Thymus (tissue), 14 donors: ENCODE measurements around the gene PLSCR3. TPM values are rescaled to one million over a fixed set of nuclear protein-coding genes. Genes with fewer than 3 reads are reported as not detected.

ENCODE experiments used
- DNase-seq, 9 donors: peaks; one replicate each; pipeline ENCODE4 v3.0.0-alpha.2; 2013; ENCODE audit warnings: low spot score in 9 of 9, low read depth in 6 of 9, missing footprints in 1 of 9
- H3K27ac ChIP-seq, 2 donors: one replicate each; pipeline ENCODE4 v1.5.1; 2013; ENCODE audit warnings: control low read depth in 1 of 2, low read depth in 1 of 2, low read length in 1 of 2, mild to moderate bottlenecking in 1 of 2, moderate library complexity in 1 of 2
- H3K27me3 ChIP-seq, 2 donors: one replicate each; pipeline ENCODE4 v1.5.1; 2013; ENCODE audit warnings: low read length in 1 of 2; ENCODE audit not compliant: control insufficient read depth in 2 of 2, insufficient read depth in 1 of 2
- H3K36me3 ChIP-seq, 2 donors: one replicate each; pipeline ENCODE4 v1.5.1; 2013; ENCODE audit warnings: low read length in 1 of 2, mild to moderate bottlenecking in 1 of 2, moderate library complexity in 1 of 2; ENCODE audit not compliant: control insufficient read depth in 2 of 2, insufficient read depth in 2 of 2
- H3K4me1 ChIP-seq, 2 donors: one replicate each; pipeline ENCODE4 v1.5.1; 2013; ENCODE audit warnings: low read length in 2 of 2; ENCODE audit not compliant: control insufficient read depth in 2 of 2, insufficient read depth in 2 of 2
- H3K4me3 ChIP-seq, 2 donors: one replicate each; pipeline ENCODE4 v1.5.1; 2013; ENCODE audit warnings: low read length in 2 of 2, control low read depth in 1 of 2, mild to moderate bottlenecking in 1 of 2
- H3K9me3 ChIP-seq, 2 donors: one replicate each; pipeline ENCODE4 v1.5.1; 2013; ENCODE audit warnings: low read length in 1 of 2, mild to moderate bottlenecking in 1 of 2; ENCODE audit not compliant: control insufficient read depth in 2 of 2, insufficient read depth in 1 of 2
- WGBS: extraction: QIAGEN DNeasy Blood & Tissue Kit; methylation state at CpG from one replicate; pipeline ENCODE4 v1.1.7; 2013; 5-methylcytosine and 5-hydroxymethylcytosine counted together
- long read RNA-seq, 10 donors: transcript quantifications; one replicate each; lab custom pipeline, GENCODE V29; 2026
- polyA plus RNA-seq: library from polyadenylated mRNA; stranded (reverse); fragments of 200-250 nt; gene quantifications from one replicate; pipeline ENCODE4 v1.2.3, GENCODE V29; 2013
- total RNA-seq: library from RNA; stranded (reverse); fragments of 120-200 nt; gene quantifications from one replicate; pipeline ENCODE4 v1.2.4, GENCODE V29; 2013
- donor health status: healthy.

Gene PLSCR3
- total RNA-seq: 9.3 TPM
- 32.7 TPM for polyA plus RNA-seq
- long read RNA-seq, donor 1: 0 reads
- long read RNA-seq, donor 2: 0 reads
- long read RNA-seq, donor 3, partial matches to known transcripts: 0 of 3 reads
- long read RNA-seq, donor 3, other reads (novel, unspliced or antisense): 0 of 3 reads
- long read RNA-seq, donor 4, partial matches to known transcripts: 0 of 8 reads
- long read RNA-seq, donor 4, other reads (novel, unspliced or antisense): 0 of 8 reads
- long read RNA-seq, donor 5, transcript PLSCR3-202 (8 exons, 2,067 nt): major isoform, 5 of 17 reads
- long read RNA-seq, donor 5, partial matches to known transcripts: 6 of 17 reads
- long read RNA-seq, donor 5, other reads (novel, unspliced or antisense): 0 of 17 reads
- long read RNA-seq, donor 6, partial matches to known transcripts: 0 of 6 reads
- long read RNA-seq, donor 6, other reads (novel, unspliced or antisense): 0 of 6 reads
- long read RNA-seq, donor 7, partial matches to known transcripts: 0 of 4 reads
- long read RNA-seq, donor 7, other reads (novel, unspliced or antisense): 0 of 4 reads
- long read RNA-seq, donor 8, partial matches to known transcripts: 0 of 5 reads
- long read RNA-seq, donor 8, other reads (novel, unspliced or antisense): 0 of 5 reads
- long read RNA-seq, donor 9, partial matches to known transcripts: 0 of 2 reads
- long read RNA-seq, donor 9, other reads (novel, unspliced or antisense): 0 of 2 reads
- long read RNA-seq, donor 10, partial matches to known transcripts: 0 of 5 reads
- long read RNA-seq, donor 10, other reads (novel, unspliced or antisense): 0 of 5 reads

DNA sequence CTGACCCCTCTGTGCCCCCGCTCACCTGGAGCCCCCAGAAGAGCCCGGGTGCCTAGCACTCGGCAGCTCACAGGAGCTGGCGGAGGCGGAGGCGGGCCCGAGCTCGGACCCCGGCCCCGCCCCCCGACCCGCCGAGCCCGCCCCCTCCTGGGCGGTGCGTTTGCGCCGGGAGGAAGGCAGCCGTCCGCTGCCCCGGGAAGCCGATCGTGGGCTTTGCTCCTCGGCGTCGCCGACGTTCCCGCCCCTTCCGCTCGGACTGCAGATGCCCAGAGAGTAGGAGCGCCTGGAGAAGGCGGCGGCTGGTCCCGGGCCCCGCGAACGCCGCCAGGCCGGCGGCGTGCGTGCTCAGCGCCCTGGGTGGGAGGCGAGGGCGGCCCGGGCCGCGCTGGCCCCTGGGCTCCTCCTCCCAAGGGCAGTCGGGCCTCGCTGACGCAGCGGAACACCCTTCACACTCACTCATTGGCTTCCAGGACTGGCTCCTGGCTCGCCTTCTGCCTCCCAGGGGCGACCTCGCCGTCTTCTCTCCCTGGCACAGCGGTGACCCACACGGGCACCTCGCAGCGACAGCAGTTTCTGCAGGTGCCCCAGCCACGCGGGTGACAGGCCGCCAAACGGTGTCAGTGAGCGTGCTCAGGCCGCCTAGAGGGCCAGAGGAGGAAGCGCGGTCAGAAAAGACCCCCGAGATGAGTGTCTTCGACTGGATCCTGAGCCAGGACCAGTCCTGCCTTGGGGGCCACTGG is at the start of gene PLSCR3:
Gene PLSCR3, minus strand, starts transcription at position 74 of the 740 bp plus-strand sequence. CDS start 415 bp downstream, outside the sequence.
- Histone ChIP-seq H3K4me3 (peak within 1 kb of the TSS; percentile 64 to 74), H3K27me3 (peaks cover 0 to 8% of the 10 kb centered on the region in 2 donors), H3K36me3 (peaks cover 3 to 8% of the 10 kb centered on the region in 2 donors), H3K9me3 (peaks cover 0 to 2% of the 10 kb centered on the region in 2 donors), H3K4me1 (peaks cover 9 to 16% of the 10 kb centered on the region in 2 donors), H3K27ac (peak within 1 kb of the TSS; percentile 14 to 86)
- WGBS: under 1% methylated on average over 71 of the region's 71 CpGs
- DNase-seq: peak in 6 of 9 donors; percentile 66 to 88 (median 68)

DNA sequence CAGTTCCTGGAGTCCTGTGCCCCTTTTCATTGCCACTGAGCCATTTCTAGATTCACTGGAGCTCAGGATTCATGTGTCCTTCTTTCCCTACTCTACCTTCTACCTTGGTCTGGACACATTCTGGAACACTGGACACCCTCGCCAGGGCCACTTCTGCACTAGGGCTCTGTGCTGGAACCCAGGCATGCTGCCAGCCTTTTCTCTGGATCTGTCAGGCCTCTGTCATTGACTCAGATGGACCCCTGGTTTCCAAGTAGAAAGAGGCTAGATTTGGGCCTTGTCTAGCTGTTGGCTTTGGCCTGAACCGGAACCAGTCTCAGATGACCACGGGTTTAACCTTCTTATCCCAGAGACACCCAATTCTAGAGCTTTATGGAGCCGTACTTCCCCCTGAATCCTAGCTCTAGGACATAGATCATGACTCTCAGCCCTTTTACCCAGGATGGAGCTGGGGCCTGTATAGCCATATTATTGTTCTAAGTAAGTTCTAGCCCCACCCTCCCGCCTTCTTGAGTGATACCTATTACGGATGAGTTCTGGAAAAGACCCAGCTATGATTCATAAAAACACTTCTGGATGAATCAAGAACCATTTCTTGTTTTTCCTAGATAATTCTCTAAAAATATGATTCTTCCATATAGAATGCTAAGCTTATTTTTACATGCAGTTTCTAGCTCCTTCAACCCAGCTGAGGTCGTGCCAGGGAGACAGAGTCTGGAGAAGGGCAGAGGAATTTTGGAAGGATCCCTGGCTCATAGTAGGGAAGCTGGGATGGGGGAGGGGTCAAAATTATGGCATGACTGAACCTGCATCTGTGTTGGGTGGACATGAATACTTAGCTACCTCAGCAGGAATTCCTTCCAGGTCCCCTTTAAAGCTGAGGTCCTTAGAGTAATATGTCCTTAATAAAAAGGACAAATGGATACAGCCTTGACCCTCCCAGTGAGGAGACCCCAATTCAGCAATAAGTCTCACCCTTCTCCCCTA is 49.5 kb upstream of the PLSCR3 start:
- Histone ChIP-seq H3K36me3 (no peaks in the 10 kb centered on the region), H3K27ac (peak overlapping the region in 1 of 2 donors; percentile 8), H3K27me3 (peaks cover 63 to 98% of the 10 kb centered on the region in 2 donors), H3K9me3 (peaks cover 0 to 7% of the 10 kb centered on the region in 2 donors), H3K4me3 (no peak overlapping the region), H3K4me1 (peaks cover 24 to 51% of the 10 kb centered on the region in 2 donors)
- no peak for DNase-seq
- 81% methylated on average over 7 of the region's 7 CpGs for WGBS

DNA sequence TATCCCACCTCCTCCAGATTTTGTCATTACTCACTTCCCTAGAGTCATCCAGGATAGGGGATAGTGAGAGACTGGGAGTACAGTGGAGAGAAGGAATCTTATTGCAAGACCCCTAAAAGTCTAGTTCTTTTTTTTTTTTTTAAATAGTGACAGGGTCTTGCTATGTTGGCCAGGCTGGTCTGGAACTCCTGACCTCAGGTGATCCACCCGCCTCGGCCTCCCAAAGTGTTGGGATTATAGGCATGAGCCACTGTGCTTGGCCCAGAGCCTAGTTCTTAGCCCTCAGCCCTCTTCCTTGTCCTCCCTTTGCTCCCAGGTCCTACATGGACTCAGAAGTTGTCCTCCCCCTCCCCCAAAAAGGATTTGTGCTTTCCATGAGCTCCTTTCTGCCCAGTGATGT is 47.8 kb upstream of the PLSCR3 start:
- H3K27me3 ChIP-seq: peaks cover 72 to 100% of the 10 kb centered on the region in 2 donors
- DNase-seq: no peak
- H3K4me1 ChIP-seq: peaks cover 31 to 67% of the 10 kb centered on the region in 2 donors
- no peak overlapping the region for H3K4me3 ChIP-seq
- WGBS: 93% methylated on average over 2 of the region's 2 CpGs
- H3K36me3 ChIP-seq: no peaks in the 10 kb centered on the region
- H3K27ac ChIP-seq: no peak overlapping the region
- H3K9me3 ChIP-seq: peaks cover 0 to 7% of the 10 kb centered on the region in 2 donors

DNA sequence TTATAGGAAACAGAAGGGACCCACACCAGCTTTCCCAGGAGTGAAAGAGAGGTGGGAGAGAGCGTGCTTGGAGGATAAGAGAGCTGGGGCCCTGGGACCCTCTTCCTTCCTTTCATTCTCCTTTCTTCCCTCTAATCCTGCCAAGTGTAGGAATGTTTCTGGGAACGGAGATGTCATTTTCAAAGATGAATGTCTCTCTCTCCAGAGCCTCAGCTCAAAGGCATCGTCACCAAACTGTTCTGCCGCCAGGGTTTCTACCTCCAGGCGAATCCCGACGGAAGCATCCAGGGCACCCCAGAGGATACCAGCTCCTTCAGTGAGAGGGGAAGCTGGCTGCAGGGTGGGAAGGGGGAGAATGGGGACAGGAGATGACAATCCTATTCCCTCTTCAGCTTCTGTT is 46.9 kb upstream of the PLSCR3 start:
- Histone ChIP-seq H3K27me3 (peaks cover 65 to 99% of the 10 kb centered on the region in 2 donors), H3K4me1 (peaks cover 40 to 70% of the 10 kb centered on the region in 2 donors), H3K9me3 (peaks cover 0 to 7% of the 10 kb centered on the region in 2 donors), H3K4me3 (no peak overlapping the region), H3K36me3 (no peaks in the 10 kb centered on the region), H3K27ac (no peak overlapping the region)
- no peak for DNase-seq
- WGBS: 93% methylated on average over 7 of the region's 7 CpGs

DNA sequence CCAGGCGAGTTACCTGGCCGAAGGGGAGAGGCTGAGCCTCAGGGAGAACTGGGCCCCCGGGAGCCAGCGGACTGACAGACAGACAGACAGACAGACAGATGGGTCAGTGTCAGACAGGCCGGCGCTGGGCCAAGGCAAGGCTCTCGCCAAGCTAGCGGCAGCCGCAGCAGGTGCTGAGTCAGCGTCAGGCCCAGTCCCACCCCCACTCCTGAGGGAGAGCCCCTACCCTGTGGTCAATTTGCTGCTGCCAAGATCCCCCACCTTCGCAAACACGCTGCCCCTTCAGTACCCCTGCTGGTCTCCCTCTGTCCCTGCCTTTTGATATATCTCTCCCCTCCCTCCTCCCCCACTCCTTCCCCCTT is 46.5 kb upstream of the PLSCR3 start:
- Histone ChIP-seq H3K4me3 (peak overlapping the region in 1 of 2 donors; percentile 25), H3K36me3 (no peaks in the 10 kb centered on the region), H3K27me3 (peaks cover 65 to 99% of the 10 kb centered on the region in 2 donors), H3K9me3 (peaks cover 0 to 7% of the 10 kb centered on the region in 2 donors), H3K4me1 (peaks cover 43 to 70% of the 10 kb centered on the region in 2 donors), H3K27ac (no peak overlapping the region)
- peak in 1 of 9 donors; percentile 12 for DNase-seq
- WGBS: 8% methylated on average over 12 of the region's 12 CpGs

DNA sequence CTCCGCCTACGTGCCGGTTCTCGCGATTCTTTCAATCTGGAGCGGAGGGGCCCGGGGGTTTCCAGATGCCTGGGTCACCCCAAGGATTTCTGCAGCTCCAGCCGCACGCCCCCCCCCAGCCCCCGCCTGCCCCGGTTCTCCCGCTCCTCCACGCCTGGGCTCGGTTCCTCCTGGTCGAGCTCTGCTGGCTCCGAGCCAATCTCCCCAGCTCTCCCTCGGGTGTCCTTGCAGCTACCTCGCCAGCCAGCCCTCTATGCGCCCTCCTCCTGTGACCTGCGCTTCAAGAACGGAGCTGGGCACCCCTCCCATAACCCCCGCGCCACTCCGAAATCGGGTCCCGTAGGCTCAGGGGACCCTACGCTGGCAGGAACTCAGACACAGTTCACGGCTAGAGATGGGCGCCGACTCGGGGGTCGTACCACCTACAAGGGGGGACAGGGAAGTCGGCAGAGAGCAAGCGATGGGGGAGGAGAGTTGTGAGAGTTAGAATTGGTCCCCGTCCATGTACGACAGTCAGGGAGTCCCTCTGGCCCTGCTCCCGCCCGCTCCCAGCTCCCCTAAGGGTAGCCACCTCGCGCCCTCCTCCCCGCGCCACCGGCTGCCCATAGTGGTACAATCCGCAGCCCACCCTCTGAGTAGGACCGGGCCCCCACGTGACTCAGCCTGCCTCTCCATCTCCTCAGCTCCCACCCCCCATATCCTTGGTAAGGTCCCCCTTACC is 45.9 kb upstream of the PLSCR3 start:
- H3K4me1 ChIP-seq: peaks cover 40 to 70% of the 10 kb centered on the region in 2 donors
- no peak overlapping the region for H3K27ac ChIP-seq
- peaks cover 64 to 95% of the 10 kb centered on the region in 2 donors for H3K27me3 ChIP-seq
- 2% methylated on average over 46 of the region's 46 CpGs for WGBS
- no peaks in the 10 kb centered on the region for H3K36me3 ChIP-seq
- DNase-seq: peak in 2 of 9 donors; percentile 21 to 38
- peaks cover 0 to 3% of the 10 kb centered on the region in 2 donors for H3K9me3 ChIP-seq
- peak overlapping the region; percentile 25 for H3K4me3 ChIP-seq

DNA sequence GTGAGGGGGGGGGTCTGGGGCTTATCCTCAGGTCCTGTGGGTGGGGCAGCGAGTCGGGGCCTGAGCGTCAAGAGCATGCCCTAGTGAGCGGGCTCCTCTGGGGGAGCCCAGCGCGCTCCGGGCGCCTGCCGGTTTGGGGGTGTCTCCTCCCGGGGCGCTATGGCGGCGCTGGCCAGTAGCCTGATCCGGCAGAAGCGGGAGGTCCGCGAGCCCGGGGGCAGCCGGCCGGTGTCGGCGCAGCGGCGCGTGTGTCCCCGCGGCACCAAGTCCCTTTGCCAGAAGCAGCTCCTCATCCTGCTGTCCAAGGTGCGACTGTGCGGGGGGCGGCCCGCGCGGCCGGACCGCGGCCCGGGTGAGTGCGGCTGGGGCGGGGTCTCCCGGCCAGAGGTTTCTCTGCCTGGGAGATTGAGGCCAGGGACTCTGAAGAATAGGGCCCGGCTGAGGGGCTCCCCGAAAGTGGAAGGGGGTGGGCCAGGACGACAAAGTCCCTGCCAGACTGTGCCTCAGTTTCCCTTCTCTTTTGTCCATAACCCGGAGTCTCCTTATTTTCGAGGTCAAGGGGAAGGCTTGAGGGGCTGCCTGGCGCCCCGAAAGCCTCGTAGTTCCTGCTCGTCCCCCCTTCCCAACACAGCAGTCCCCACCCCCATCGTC is 45.3 kb upstream of the PLSCR3 start, which contains the start of gene FGF11:
Gene FGF11, plus strand, starts transcription at position 51 of the 651 bp plus-strand sequence. Its CDS starts 109 bp downstream, at position 160.
- peaks cover 60 to 88% of the 10 kb centered on the region in 2 donors for H3K27me3 ChIP-seq

More for the DNA sequence above, 45.3 kb upstream of the PLSCR3 start, which contains the start of gene FGF11:
- peaks cover 33 to 64% of the 10 kb centered on the region in 2 donors for H3K4me1 ChIP-seq
- DNase-seq: no peak
- whole genome bisulfite sequencing: 5% methylated on average over 50 of the region's 50 CpGs
- no peak within 1 kb of the TSS for H3K27ac ChIP-seq
- no peaks in the 10 kb centered on the region for H3K9me3 ChIP-seq
- peak within 1 kb of the TSS; percentile 25 to 43 for H3K4me3 ChIP-seq
- no peaks in the 10 kb centered on the region for H3K36me3 ChIP-seq
